ENCODE measurements around the gene CXorf65.

The CXorf65 gene

GRCh38 chrX:71106427-71106826 is at the start of gene CXorf65:
TSS of gene CXorf65 (minus strand) at chrX:71106740. CDS start at chrX:71106556, 184 bp downstream.
- DNase-seq, result no peak

- DNase-seq, result no peak
Measured at GRCh38 chrX:71154641-71155040, 48.1 kb upstream of the CXorf65 start.

- DNase-seq, result no peak
Measured at GRCh38 chrX:71154196-71154595, 47.7 kb upstream of the CXorf65 start.

- DNase-seq, result no peak
Measured at GRCh38 chrX:71151366-71151765, 44.8 kb upstream of the CXorf65 start.

GRCh38 chrX:71148278-71148663 is 41.7 kb upstream of the CXorf65 start:
- DNase-seq, result no peak

DNA sequence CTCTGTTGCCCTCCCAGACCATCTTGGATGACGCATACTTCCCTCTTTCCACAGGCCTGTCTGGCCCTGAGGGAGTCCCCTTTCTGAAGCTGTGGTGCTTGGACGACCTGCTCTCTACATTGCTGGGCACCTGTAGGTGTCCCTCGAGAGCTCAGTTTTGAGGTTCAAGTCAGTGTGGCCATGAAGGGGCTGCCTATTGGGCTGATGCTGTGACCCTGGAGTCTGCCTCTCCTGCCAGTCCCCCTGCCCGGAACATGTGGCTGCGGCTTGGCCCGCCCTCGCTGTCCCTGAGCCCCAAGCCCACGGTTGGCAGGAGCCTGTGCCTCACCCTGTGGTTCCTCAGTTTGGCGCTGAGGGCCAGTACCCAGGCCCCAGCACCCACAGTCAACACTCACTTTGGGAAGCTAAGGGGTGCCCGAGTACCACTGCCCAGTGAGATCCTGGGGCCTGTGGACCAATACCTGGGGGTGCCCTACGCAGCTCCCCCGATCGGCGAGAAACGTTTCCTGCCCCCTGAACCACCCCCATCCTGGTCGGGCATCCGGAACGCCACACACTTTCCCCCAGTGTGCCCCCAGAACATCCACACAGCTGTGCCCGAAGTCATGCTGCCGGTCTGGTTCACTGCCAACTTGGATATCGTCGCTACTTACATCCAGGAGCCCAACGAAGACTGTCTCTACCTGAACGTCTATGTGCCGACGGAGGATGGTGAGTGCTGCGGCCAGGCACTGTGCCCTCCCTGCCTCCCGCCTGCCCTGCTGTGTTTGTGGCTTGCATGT is 41.1 kb upstream of the CXorf65 start:
- no peak for DNase-seq

- no peak for DNase-seq
Measured at GRCh38 chrX:71144651-71145050, 38.1 kb upstream of the CXorf65 start, which contains the start of gene NLGN3. TSS of gene NLGN3 (plus strand) at chrX:71144841. CDS start at chrX:71147750, 2,909 bp downstream.

- DNase-seq, result no peak
Measured at GRCh38 chrX:71143508-71143907, 37.0 kb upstream of the CXorf65 start.

DNA sequence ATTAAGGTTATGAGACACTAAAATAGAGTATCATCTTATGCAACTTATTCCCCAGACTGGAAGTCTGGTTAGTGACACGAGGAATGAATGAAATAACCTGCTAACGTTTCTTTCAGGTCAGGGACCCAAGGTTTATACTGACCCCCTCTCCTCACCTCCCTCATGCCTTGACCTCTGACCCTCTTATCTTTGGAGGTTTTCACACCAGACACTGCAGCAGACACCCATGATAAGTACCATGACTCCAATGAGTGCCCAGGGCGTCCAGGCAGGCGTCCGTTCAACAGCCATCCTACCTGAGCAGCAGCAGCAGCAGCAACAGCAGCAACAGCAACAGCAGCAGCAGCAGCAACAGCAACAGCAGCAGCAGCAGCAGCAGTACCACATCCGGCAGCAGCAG is 33.9 kb upstream of the CXorf65 start:
- DNase-seq, result no peak

DNA sequence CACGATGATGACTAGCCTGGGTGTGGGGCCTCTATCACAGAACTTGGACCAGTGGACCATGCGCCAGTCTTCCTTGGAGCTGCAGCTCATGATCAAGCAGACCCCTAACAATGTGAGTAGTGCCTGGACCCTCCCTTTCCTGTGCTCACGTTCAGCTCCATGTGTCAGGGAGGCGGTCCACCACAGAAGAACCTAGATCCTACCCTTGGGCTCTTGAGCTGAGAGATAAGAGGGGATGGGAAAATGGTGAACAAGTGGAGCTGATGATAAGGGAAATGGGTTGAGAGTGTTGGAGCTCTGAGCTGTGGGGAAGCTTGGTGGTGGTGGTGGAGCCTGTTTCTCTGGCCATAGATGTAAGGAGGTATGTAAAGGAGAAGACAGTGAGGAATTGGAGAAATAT is 25.0 kb upstream of the CXorf65 start:
- DNase-seq, result no peak

DNA sequence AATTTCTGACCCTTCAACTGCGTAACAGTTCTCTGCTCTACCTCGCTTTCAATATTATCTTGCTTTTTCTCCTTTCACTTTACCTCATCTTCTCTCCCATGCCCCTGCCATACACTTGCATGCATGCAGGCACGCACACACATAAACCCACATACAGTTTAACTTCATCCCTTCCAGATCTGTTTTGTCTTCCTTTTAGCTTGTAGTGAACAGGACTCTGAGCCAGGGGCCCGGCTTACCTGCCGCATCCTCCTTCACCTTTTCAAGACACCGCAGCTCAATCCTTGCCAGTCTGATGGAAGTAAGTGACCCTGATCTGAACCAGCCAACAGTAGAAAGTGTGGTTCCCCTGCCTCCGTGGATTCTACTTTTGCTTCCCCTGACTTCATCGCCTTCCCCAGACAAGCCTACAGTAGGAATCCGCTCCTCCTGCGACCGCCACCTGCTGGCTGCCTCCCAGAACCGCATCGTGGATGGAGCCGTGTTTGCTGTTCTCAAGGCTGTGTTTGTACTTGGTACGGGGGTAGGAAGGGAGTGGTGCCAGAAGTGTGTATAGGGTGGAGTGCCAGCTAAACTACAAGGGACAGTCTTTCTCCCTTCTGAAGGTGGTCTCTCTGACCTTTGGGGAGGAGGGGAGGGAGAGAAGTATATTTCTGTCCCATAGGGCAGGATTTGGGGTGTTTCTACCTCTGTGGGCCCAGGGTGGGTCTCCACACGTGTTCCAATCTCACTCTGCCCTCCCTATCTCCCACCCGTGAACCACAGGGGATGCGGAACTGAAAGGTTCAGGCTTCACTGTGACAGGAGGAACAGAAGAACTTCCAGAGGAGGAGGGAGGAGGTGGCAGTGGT is 22.6 kb upstream of the CXorf65 start:
- peak; percentile 37 for DNase-seq

DNA sequence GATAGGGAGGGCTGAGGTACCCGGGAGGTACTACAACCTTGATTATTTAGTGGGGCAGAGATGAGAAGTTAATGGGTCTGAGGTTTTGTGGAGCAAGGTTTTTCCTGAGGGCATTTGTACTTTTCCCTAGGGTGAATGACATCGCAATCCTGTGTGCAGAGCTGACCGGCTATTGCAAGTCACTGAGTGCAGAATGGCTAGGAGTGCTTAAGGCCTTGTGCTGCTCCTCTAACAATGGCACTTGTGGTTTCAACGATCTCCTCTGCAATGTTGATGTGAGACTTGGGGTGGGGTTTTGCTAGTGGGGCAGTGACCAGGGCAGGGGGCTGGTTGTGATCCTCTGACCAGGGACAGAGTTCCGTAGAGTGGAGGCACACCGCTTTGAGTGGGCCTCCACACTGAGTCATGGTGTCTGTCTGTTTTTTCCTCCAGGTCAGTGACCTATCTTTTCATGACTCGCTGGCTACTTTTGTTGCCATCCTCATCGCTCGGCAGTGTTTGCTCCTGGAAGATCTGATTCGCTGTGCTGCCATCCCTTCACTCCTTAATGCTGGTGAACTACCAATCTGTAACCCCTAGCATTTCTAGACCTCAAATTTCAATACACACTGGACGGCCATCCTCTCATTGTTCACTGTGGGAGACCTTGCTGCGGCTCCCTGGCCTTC is 21.8 kb upstream of the CXorf65 start:
- DNase-seq, result no peak

- no peak for DNase-seq
Measured at GRCh38 chrX:71118985-71119535, 12.5 kb upstream of the CXorf65 start.

DNA sequence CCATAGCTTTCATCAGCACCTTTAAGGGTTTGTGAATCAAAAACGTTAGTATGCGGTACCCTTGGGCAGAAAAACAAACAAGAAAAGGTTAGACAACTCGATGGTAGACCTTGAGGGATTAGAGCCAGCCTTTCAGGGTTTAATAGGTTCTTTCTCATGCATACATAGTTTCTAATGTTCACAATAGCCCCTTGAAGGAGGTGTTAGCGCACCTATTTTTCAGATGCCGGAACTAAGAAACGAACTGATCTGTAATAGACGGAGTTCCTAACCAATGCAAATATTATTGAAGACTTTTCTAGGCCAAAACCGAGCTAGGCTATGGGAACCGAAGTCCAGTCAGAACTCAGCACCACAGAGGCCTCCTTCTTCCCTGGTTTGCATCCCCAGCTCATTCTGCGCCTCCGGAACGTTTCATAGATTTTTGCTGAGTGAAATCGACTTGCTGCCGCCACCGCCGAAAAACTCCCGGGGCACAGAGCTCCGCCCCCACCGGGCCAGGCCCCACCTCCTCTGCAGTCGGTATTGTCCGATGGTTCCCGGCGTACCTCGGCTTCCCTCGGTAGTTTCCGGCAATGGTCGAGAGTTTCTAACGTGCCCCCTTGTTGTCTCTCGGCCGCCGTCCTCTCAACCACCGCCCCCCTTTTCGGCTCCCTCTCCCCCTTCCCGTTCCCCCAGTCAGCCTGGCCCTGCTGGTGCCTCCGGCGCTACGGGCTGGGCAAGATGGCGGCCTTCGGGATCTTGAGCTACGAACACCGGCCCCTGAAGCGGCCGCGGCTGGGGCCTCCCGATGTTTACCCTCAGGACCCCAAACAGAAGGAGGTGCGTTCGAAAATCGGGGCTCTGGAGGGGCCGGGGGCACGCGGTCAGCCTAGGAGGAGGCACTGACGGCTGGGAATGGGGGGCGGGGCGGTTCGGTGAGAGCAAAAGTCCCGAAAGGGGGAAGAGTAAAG is 11.8 kb upstream of the CXorf65 start, which contains the start of gene MED12:
MED12 (plus strand) TSS at position 565 of the 953 bp plus-strand sequence; CDS start at position 724, 159 bp downstream.
- DNase-seq, result peak; percentile 81

- no peak for DNase-seq
Measured at GRCh38 chrX:71117358-71117757, 10.8 kb upstream of the CXorf65 start.

GRCh38 chrX:71111921-71112431 is 5.4 kb upstream of the CXorf65 start:
- no peak for DNase-seq

DNA sequence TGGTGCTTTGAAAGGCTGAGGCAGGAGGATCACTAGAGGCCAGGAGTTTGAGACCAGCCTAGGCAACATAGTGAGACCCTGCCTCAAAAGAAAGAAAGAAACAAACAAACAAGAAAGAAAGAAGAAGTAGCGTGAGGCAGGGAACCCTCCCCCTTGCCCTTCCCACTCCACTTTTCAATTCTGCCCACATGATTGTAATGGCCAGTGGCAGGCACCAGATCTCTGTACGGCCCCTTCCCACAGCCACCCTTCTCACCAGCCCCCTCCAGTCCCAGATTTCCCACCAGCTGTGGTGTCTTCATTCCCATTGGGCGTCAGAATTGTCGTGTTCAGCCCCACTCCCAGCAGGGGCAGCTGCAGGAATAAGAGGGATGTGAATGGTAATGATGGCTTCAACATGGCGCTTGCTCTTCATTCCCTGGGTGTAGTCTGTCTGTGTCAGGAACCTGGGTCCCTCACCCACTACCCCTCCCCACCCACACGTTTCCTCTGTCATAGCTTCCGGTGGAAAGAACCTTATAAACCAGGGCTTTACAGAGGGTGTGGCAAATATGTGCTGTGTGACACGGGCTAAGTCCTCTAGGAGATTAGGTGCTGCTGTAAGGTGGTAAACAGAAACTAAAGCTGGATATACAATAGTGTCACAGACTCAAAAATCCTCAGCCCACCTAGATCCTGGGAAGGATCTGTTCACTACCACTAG is 4.8 kb upstream of the CXorf65 start, which contains the start of gene IL2RG:
IL2RG (minus strand) TSS at position 437 of the 703 bp plus-strand sequence; CDS start at position 399, 38 bp downstream.
- DNase-seq, result no peak

- DNase-seq, result no peak
Measured at GRCh38 chrX:71109051-71109450, 2.5 kb upstream of the CXorf65 start.

DNA sequence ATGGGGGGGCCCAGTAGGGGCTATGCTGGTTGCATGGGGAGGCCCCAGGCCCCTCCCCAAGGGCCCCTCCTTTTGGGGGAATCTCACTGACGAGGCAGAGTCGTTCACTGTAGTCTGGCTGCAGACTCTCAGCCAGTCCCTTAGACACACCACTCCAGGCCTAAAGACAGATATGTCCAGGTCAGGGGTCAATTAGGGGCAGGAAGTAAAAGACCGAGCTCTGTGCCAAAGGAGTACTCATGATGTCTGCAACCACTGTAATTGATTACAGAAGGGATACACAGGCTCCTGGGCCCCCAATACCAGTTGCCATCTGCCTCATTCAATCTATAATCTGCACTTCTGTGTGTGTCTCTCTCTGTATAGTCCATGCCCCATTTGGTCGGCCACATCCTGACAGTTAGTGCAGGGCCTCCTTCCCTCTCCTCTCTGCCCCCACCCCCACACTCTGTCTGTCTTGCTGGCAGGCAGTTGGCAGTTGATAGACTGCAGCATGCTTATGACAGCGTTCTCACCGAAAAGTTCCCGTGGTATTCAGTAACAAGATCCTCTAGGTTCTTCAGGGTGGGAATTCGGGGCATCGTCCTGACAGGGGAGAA is 1.3 kb upstream of the CXorf65 start:
- DNase-seq, result no peak

DNA sequence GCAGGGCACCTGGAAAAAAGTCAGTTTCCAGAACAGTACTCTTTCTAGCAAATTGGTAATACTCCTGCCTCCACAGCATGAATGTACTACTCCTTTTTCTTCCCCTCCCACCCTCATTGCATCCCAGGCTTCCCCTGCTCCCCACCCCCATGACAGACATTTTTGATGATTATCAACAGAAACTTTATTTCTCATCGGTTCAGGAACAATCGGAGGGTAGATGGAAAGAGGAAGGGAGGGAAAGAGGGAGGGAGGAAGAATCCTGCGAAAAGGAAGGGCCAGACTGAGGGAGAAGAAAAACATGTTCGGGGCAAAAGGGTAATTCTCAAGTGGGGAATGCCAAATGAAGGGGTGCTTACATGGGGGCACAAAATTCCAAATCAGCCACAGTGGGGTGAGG is 705 bp upstream of the CXorf65 start:
- no peak for DNase-seq
